Neural progenitor cell (in vitro differentiated cells): ENCODE data around the gene C1RL.

ENCODE experiments used
- EZH2 ChIP-seq: fragments of 200-600 bp; sonication (generic); IDR thresholded peaks from 2 replicates; pipeline ENCODE4 v1.6.1; 2017; ENCODE audit warnings: antibody characterized with exemption, mild to moderate bottlenecking, moderate library complexity
- EZH2phosphoT487 ChIP-seq: fragments of 200-600 bp; sonication (generic); IDR thresholded peaks from 2 replicates; pipeline ENCODE4 v1.6.1; 2017; ENCODE audit warnings: antibody characterized with exemption
- TF ChIP-seq, protein P1 (sequence below): fragments of 200-600 bp; sonication (generic); IDR thresholded peaks from 2 replicates; pipeline ENCODE4 v1.5.1; 2017; ENCODE audit warnings: antibody characterized with exemption, mild to moderate bottlenecking

DNA sequence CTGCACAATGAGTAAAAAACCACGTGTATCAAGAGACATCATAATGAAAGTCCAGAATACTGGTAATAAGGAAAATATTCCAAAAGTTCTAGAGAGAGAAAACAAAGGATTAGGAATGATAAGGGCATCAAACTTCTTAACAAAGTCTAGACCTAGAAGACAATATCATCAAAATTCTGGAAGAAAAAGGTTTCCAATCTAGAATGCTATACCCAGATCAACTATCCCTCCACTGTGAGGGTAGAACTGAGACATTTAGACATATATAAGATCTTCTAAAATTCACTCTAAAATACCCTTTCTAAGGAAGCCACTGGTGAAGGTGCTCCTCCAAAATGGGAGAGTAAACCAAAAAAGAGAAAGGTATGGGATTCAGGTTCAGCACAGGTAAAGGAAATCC lies 2.9 kb downstream of the C1RL start:
- TF ChIP-seq EZH2 (no peak), EZH2phosphoT487 (no peak)
- TF ChIP-seq, protein P1, sequence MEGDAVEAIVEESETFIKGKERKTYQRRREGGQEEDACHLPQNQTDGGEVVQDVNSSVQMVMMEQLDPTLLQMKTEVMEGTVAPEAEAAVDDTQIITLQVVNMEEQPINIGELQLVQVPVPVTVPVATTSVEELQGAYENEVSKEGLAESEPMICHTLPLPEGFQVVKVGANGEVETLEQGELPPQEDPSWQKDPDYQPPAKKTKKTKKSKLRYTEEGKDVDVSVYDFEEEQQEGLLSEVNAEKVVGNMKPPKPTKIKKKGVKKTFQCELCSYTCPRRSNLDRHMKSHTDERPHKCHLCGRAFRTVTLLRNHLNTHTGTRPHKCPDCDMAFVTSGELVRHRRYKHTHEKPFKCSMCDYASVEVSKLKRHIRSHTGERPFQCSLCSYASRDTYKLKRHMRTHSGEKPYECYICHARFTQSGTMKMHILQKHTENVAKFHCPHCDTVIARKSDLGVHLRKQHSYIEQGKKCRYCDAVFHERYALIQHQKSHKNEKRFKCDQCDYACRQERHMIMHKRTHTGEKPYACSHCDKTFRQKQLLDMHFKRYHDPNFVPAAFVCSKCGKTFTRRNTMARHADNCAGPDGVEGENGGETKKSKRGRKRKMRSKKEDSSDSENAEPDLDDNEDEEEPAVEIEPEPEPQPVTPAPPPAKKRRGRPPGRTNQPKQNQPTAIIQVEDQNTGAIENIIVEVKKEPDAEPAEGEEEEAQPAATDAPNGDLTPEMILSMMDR = no peak
